ENCODE data around the gene PPIL6.

Gene PPIL6

DNA sequence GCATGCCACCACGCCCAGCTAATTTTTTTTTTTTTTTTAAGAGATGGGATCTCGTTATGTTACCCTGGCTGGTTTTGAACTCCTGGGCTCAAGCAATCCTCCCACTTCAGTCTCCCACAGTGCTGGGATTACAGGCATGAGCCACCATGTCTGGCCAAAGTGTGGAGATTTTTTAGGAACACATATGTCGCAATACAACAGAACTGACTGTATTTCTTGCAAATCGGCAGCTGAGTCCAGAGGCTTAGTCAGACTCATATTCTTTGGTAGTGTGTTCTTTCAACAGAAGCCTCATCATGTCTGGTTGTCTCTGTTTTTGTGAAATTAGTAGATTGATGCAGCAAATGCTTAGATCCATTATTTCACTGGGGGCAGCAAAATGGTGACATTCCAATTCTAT is 34.2 kb downstream of the PPIL6 start:
- in situ Hi-C loops (cut with HindIII; ENCODE audit: low sequenced_read_pairs), result no loop called here

DNA sequence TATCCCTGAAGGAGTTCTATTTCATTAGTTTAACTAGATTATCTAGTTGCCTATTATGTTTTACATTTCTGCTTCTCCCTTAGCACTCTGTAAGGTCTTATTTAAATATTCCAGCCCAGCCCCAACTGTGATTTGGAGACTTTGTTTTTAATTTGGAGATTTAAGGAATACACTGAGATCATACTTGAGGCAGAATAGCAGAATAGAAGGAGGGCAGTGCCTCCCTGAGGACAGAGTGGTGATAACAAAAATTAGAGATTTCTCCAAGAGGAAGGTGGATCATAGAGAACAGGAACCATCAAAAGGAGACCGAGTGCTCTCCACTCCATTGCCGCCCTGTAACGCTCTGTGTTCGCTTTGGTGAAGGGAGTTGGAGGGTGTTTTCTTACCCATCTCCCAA is 43.4 kb downstream of the PPIL6 start:
- in situ Hi-C loops (cut with HindIII; ENCODE audit: low sequenced_read_pairs), result no loop called here

DNA sequence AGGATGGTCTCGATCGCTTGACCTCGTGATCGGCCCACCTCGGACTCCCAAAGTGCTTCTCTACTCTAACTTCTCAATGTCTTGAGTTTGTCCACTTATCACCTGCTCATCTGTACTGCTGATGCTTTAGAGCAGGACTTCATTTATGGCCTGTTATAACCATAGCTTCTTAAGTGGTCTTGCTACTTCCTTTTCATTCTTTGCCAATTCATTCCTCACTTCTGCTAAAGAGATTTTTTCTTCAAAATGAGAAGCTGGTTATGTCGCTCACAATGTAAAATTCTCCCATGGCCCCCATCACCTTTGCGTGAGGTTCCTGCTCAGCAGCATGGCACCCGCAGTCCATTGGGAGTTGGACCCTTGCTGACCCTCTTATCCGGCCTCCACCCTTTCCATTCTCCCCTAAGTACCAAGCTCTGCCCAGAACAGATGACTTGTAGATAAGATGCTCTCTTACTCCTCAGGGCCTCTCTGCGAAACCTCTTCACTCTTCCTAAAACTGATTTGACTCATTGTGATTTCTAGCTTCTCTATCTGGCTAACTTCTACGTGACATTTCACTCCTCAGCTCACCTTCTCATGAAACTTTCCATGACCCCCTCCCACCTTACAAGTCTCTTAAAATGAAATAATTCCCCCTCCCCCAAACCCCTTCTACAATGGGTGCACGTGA is 44.2 kb downstream of the PPIL6 start:
- in situ Hi-C loops (cut with HindIII; ENCODE audit: low sequenced_read_pairs), result no loop called here

DNA sequence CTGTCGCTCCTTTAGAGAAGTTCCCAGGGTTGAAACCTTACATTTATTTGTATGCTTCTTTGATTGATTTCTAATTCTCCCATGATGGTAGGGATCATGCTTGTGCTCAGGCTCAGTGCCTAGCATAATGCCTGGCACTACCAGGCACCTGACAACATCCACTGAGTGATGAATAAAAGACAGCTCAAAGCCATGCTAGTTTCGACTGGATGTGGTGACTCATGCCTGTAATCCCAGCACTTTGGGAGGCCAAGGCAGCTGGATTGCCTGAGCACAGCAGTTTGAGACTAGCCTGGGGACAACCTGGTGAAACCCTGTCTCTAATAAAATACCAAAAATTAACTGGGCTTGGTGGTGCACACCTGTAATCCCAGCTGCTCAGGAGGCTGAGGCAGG is 46.5 kb downstream of the PPIL6 start:
- in situ Hi-C loops (cut with HindIII; ENCODE audit: low sequenced_read_pairs), result no loop called here

DNA sequence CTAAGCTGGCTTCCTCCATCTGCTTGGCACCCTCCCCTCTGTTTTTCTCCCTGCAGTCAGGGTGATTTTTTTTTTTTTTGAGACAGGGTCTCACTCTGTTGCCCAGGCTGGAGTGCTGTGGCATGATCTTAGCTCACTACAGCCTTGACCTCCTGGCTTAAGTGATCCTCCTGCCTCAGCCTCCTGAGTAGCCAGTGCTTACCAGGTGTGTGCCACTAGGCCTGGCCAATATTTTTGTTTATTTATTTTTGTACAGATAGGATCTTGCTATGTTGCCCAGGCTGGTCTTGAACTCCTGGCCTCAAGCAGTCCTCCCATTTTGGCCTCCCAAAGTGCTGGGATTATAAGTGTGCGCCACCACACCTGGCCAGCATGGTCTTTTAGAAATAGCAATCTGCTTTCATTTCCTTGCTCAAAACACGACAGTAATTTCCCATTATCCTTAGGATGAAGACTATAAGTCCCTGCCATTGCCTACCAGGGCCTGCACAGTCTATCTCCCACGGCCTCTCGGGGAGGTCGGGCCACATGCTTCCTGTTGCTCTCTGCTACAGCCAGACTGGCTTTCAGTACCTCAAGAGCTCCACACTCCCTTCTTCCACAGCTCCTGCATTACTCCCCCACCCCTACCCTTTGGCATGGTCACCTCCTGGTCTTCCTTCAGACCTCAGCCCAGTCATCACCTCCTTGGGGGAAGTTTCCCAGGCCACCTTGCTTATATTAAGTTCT is 47.1 kb downstream of the PPIL6 start:
- in situ Hi-C loops (cut with HindIII; ENCODE audit: low sequenced_read_pairs), result no loop called here

DNA sequence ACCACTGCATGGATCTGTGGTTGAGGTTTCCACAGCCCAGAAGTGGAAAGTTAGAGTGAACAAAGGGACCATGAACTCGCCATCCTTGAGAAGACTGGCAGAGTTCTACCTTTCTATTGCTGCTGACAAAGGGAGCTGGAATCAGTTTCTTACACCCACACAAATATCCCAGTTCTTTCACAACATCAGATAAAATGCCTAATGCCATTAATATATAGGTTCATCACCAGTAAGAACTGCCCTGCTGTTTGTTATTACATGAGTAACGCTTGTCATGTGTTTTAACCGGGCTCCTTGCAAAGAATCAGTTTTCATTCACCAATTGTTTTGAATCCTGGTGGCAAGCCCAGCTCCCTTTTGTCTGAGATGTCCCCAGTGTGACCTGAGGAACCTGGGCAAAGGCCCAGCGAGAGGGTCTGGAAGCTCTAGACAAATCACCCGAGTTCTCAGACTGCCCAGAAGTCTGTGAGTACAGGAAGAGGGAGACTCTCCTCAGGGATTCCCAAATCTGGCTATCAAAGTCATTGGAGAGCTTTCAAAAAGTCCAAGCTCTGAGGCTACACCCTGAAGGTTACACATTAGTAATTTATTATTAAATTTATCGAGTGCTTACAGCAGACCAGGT is 50.7 kb downstream of the PPIL6 start:
- in situ Hi-C loops (cut with HindIII; ENCODE audit: low sequenced_read_pairs), result no loop called here

DNA sequence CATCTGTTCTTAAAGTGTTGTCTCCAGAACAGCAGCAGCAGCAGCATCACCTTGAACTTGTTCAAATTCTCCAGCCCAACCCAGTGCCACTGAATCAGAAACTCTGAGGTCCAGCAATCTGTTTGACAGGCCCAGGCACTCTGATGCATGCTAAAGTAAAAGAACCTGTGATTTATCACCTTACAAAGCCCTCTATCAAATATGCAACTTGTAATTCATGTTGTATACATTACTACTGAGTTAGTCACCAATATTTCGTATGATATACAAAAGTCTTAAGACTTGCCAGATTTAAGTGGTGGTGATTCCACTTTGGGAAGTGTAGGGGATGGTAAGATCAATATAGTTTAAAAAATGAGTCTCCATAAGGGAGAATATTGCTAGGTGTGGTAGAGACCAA is 52.2 kb downstream of the PPIL6 start:
- in situ Hi-C loops (cut with HindIII; ENCODE audit: low sequenced_read_pairs), result no loop called here

DNA sequence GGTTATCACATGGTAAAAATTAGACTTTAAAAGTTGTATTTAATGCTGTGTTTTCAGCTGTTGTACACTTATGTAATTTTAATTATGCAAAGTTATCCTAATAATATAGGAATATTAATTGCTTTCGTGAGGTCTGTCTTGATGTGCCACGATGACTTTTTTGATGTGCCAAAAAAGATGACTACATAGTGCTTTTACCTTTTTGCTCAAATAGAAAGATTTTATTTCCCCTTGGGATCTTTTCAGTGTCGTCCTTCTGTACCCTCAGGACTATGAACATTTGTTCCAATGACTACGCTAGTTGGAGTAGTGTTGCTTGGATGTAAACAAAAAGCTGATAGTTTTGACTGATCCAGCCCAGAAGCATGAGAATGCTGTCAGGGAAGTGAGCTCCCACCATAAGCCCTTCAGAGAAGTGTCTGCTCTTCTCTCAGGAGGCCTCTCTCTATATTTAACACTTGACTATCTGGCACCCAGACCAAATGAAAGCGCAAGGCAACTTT is 56.9 kb downstream of the PPIL6 start:
- in situ Hi-C loops (cut with HindIII; ENCODE audit: low sequenced_read_pairs), result no loop called here

DNA sequence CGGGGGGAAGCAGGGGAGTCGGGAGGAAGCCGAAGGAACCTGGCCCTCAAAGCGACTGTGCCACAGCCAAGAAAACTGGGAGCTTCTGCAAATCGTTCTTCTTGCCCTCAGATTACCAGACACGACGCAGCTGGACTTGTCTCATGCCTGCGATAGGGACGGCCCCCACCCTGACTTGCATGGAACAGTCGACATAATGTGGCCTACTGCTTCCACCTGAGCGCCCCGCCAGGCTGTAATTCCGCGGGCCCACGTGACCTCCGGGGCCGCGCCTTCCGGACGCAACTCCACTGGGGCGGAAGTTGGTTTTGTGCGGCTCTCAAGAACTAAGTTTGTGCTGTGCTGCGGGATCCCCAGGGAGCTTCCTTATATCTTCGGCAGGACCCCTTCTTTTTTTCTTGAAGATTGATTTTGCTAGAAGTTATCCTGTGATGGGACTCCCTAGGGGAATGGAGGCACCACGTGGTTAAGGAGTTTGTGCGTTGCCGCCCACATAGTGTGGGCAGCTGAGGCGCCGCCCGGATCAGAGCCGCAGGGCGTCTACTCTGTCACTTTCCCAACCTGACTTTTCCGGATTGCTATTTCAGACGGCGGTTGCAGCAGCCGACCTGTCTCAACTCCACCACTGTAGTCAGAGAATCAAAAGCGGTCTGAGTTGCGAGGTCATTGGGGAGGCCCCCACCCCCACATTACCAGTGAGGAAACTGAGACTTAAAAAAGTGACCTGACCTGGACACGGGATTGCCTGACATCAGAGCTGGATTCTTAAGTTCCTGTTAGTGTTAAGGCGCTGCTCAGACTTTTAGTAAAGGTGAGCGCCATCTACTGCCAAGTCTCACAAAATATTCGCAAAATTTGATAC is 57.6 kb downstream of the PPIL6 start:
- in situ Hi-C loops (cut with HindIII; ENCODE audit: low sequenced_read_pairs), result no loop called here

DNA sequence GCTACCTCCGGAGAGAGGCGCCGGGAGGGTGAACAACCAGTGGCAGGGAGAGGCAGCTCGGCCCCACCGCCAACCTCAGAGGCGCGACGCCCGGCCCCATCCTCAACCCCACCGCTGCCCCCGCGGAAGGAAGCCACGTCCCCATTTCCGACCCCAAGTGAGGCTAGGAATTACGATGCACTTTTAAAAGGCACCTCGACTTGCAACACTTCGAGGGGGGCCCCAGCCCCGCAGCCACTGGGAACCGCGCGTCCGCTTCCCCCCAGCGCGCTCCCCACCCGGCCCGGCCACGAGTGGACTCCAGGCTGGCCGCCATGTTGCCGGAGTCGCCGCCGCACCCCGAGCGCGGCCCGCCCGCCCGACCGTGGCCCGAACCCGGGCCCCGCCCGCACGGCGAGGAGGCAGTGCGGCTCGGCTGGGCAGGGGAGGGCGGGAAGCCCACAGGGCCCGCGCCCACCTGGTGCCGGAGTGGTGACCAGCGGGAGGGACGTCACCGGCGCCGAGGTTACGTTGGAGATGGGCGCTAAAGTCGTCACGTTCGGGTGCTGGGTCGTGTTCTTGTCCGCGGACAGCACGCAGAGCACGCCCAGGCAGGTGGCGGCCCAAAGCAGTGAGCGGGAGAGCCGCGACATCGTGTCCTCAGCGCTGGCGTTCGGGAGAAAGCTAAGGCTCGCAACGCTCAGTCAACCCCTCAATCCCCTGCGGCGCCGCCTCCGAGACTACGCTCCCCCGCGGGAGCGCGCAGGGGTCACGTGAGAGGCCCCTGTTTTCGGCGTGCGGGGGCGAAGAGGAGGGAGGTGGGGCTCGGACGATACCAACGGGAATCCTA is 58.5 kb downstream of the PPIL6 start, which contains the start of gene CD164:
CD164 (minus strand) TSS at position 721 of the 829 bp plus-strand sequence; CDS start at position 632, 89 bp downstream.
- in situ Hi-C loops (cut with HindIII; ENCODE audit: low sequenced_read_pairs), result no loop called here

DNA sequence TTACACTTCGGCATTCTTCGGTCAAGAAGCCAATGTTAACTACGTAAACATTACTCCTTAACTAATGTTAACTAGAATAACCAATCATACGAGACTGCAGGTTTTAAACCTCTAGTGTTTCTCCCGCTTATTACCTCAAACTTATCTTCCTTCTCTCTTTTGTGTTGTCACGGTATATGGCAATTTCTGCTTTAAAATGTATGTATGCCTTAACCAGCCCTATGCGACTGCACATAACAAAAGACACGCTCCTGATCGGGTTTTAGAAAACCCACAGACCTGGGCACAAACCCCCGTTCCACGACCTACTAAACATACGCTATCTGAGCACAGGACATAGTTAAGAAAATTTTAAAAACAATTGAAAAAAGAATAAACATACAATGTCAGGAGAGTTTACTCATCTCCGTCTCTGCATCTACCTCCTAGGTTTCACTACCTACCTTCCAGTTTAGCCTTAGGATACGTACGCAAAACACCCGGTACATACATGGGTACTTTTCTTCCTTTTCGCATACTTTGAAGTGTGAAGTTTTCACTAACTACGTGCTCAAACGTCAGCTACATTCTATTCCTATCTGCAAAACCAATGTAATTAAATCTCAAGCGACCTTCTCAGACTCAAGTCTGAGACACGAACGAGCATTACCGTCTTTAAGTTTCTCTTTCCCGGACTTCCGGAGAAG is 59.2 kb downstream of the PPIL6 start:
- in situ Hi-C loops (cut with HindIII; ENCODE audit: low sequenced_read_pairs), result no loop called here

DNA sequence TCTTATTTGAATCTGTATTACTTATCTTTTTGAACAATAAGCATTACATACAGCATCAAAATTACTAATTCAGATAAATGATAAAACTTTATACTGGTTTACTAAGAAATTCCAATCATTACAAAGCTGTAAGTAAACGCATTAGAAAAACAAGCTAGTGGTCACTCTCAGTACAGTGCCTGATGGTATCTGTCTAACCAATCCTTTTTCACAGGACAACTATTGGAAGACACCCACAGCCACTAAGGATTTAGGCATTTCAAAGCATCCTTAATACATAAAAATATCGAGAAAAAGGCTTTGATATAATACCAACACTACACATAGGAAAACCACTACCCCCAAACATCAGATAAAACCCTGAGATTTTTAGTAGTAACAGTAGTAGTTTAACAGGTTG is 60.7 kb downstream of the PPIL6 start:
- in situ Hi-C loops (cut with HindIII; ENCODE audit: low sequenced_read_pairs), result no loop called here

DNA sequence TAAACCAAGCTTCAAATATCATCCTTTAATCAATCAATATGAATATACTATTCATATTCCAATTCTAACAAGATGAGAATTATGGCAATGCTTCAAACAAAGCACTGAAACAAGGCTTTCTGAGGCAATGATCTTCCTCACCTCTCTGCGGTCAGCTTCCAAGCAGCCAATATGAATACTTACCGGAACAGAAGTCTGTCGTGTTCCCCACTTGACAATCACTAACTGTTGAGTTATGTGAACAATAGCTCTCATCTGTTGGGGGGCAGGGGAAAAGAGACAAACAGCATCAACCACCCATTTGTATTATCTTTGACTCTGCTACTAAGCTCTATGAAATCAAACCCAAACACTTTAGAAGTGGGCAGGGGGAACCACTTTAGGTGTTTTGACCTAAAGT is 62.7 kb downstream of the PPIL6 start:
- in situ Hi-C loops (cut with HindIII; ENCODE audit: low sequenced_read_pairs), result no loop called here

DNA sequence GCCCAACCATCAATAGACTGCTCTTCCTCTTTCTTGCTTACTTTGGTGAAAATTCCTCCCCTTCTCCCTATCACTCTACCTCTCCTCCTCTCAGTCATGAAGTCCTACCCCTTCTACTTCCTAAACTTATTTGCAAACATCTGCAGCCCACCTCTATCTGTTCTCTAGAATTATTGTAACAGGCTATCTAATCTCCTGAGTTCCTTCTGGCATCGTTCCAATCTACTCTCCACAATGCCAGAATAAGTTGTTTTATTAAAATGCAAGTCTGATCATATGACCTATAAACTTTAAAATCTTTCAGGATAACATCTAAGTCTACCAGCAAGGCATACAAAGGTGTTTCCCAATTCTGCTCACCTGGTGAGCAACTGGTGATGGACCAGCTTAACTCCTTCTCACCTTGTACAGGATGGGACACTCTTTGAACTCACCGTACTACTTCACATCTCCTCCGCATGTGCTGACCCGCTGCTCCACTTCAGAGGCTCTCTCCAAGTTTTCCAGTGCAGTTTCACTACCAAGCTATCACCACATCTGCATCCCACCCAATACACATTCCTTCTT is 66.0 kb downstream of the PPIL6 start:
- in situ Hi-C loops (cut with HindIII; ENCODE audit: low sequenced_read_pairs), result no loop called here

DNA sequence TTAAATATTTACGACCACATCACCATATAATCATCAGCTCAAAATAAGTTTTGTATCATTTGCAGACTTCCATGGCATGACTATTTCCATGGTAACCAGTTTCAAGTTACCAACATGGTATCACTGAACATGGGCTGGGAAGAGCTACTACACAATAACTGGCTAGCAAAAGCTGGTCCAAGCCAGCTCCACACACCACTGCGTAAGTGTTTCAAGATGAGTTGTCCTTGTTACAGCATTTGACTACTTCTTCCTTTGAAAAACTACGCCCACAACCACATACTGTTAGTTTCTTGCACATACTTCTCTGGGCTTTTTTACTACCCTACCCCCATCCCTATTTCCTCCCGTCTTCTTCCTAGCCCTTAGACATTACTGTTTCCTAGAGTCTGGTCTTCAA is 66.7 kb downstream of the PPIL6 start:
- in situ Hi-C loops (cut with HindIII; ENCODE audit: low sequenced_read_pairs), result no loop called here

DNA sequence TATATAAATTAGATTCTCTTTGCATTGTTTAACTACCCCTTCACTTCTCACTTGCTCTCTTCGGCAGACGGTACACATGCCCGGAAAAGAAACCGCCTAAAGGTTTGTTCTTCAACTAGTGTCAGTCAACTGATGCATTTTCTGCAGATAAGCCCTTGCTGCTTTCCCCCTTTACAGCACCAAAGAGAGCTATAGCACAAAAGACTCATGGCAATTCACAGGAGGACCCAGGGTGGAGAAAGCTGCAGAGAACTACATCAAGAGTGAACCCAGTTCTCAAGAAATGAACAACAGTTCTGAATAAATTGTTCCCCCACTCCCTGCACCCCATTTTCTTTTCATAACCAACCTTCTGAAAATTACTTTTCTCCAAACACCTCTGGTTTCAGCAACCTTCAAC is 67.1 kb downstream of the PPIL6 start:
- in situ Hi-C loops (cut with HindIII; ENCODE audit: low sequenced_read_pairs), result no loop called here

DNA sequence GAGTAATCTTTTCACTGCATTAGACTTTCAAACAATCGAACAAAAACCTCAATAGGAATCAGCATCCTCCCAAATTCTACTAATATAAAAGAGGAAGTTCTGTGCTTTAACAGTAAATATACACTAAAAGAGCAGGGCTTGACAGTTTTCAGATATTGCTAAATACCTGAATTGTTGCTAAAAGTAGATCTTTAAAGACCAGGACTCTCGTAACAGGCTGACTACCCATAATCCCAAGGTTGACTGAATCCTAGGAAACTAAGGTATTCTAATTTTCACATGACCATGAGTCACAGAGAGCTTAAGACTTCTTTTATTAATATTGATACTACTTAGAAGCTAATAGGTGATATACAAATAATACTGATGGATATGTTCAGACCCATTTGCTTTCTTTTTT is 68.3 kb downstream of the PPIL6 start:
- in situ Hi-C loops (cut with HindIII; ENCODE audit: low sequenced_read_pairs), result no loop called here

DNA sequence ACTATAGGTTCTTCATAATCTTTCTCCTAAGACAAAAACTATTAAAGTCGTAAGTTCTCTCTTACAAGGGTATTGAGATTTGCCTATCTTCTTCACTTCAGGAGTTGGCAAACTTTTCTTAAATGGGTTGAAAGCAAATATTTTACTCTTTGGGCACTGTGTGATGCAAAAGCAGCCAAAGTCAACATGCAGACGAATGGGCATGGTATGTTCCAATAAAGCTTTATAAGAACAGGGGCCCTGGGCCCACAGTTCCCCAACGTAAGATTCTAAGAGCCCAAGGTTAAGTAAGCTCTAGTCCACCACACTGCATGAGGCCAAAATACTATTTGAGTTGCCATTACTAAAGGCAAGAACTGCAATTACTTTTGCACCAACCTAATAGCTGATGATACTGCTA is 69.6 kb downstream of the PPIL6 start:
- in situ Hi-C loops (cut with HindIII; ENCODE audit: low sequenced_read_pairs), result no loop called here

DNA sequence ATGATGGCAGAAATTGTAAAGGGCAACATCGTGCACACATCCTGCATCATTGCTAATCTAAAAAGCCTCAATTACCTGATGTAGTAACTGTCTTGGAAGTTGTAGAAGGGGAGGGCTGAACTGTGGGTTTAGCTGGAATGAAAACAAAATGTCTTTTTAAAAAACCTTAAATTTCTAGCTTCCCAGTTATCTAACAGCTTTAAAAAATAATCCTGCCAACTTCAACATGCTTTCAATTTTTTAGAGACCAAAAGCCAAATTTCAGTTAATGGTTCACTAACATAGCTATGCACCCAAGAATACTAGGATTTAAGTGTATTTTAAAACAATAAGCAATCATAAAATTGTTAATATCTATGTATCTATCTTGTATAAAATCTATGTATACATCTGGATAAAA is 70.1 kb downstream of the PPIL6 start:
- in situ Hi-C loops (cut with HindIII; ENCODE audit: low sequenced_read_pairs), result no loop called here

Data from DLD1 (cell line).